Esophagus mucosa (tissue), 1 donor: Measurements from ENCODE around the gene HCRT. TPM values are rescaled to one million over a fixed set of nuclear protein-coding genes. Genes with fewer than 3 reads are reported as not detected.
A peak's percentile ranks its signal among the peaks of the same experiment; 100 is the strongest.

ENCODE experiments used
- ATAC-seq: fragments of 200-7000 bp; cut with Tn5 transposase; one replicate; pipeline ENCODE4 v1.9.1; 2020
- total RNA-seq: library from RNA; stranded (reverse); gene quantifications from one replicate; pipeline ENCODE4 v1.2.4, GENCODE V29; 2023
- donor health status: DM: yes; HTN: yes; CAD: no.

HCRT gene
- total RNA-seq, 1 donor from 2014 or later, result not detected

- no peak for ATAC-seq
Measured at GRCh38 chr17:42136654-42137051, 48.6 kb downstream of the HCRT start.

- ATAC-seq, result peak; percentile 76
Measured at GRCh38 chr17:42135664-42136653, 49.3 kb downstream of the HCRT start.

- no peak for ATAC-seq
Measured at GRCh38 chr17:42135151-42135550, 50.1 kb downstream of the HCRT start.

Other genes starting within 250 kb of the HCRT start
- gene CNP, start 218.7 kb downstream of the HCRT start, total RNA-seq, result 89.9 TPM
- gene DNAJC7, start 168.0 kb downstream of the HCRT start, total RNA-seq, result 75.5 TPM
- 30.3 TPM for gene NKIRAS2, start 165.4 kb downstream of the HCRT start, total RNA-seq
- 0.48 TPM for gene C17orf113, start 134.9 kb downstream of the HCRT start, total RNA-seq
- gene ZNF385C, start 87.0 kb downstream of the HCRT start, total RNA-seq, result 0.44 TPM
- gene DHX58, start 72.7 kb downstream of the HCRT start, total RNA-seq, result 6.3 TPM
- gene KAT2A, start 64.1 kb downstream of the HCRT start, total RNA-seq, result 20.8 TPM
- gene HSPB9, start 62.6 kb downstream of the HCRT start, total RNA-seq, result not detected
- 63.8 TPM for gene RAB5C, start 30.5 kb downstream of the HCRT start, total RNA-seq
- not detected for gene KCNH4, start 4.3 kb downstream of the HCRT start, total RNA-seq
- 9.0 TPM for gene GHDC, start 9.0 kb upstream of the HCRT start, total RNA-seq
- 18.1 TPM for gene STAT5B, start 90.9 kb upstream of the HCRT start, total RNA-seq
- gene STAT5A, start 103.0 kb upstream of the HCRT start, total RNA-seq, result 6.9 TPM
- 191 TPM for gene STAT3, start 203.0 kb upstream of the HCRT start, total RNA-seq
- 67.0 TPM for gene CAVIN1, start 237.8 kb upstream of the HCRT start, total RNA-seq